ENCODE measurements around the gene ALDH4A1.

The ALDH4A1 gene

DNA sequence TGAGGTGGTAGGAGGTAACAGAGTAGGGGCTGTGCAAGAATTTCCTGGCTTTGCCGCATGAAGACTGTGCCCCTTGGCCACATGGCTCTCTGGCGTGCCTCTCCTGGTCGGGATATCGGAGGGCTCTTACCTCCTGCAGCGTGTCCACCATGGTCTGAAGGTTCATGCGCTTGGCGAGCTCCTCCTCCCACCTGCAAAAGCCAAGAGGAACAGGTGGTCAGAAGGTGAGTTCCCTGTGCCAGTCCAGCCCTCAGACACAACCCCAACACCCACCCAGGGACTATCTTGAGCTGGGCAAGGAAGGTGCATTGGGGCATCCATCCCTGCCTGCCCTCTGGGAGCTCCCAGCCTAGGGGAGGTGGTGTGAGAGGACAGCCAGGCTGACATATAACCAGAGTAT, 18.6 kb upstream of the ALDH4A1 start:
- DNase-seq: no peak

DNA sequence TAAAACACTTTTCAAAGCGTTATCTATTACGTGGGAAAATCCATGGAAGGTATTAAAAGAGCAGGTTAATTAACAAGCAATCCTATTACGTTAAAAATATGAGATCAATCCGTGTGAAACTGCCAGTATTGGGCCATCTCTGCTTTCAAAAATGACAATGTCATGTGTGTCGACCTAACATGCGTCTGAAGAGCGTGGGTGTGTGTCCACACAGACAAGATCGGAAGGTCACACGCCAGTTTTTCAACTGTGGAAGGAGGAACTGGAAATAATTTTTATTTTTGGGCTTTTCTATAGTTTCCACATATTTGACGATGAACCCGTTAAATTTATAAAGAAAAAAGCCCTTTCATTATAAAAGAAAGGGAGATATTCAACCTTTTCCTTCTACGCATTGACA, 17.6 kb upstream of the ALDH4A1 start:
- DNase-seq: no peak

DNA sequence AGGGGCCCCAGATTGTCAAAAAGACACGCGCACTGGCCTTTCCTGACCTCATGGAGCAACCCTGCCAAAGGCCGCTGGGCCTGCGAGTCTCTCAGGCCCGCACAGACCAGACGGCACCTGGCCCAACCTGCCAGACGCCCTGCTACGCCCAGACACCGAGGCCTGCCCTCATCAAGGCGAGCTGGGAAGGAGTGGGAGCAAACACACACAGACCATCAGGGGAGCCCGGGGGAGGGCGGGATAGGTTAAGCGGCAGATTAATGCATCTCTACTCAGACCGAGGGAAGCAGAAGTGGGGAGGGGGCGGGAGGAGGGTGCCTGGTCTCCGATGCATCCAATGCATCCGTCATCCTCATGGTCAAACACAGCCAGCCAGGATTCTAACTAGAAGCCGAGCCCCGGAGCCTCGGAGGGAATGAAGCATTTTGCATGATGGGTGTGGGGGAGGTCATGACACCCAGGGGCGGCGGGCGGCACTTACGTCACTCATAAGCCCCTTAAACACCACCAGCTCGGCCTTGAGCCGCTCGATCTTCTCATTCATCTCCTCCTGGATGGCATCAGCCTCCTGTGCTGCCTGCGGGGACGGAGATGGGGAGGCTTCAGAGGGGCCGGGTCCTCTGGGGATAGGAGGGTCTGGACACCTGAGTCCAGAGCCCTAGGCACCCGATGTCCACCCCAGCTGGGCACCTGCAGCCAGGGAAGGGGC, 17.0 kb upstream of the ALDH4A1 start:
- no peak for DNase-seq

DNA sequence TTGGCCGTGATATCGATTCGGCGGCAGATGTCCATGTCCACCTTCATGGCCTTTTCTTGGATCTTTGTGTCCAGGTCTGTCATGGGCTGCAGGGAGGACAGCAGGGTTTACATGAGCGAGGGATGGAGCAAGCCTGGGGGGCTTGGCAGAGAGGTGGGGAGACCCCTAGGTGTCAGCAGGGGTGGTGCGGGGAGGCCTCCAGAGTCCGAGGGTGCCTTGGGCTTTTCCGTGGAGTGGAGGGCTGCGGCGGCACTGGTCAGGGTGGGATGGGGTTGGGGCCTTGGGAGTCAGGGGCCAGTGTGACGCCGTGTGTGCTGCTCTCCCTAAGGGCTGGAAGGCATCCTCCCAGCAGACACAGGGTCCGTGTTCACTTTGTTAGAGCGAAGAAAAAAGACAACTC, 16.1 kb upstream of the ALDH4A1 start:
- no peak for DNase-seq

DNA sequence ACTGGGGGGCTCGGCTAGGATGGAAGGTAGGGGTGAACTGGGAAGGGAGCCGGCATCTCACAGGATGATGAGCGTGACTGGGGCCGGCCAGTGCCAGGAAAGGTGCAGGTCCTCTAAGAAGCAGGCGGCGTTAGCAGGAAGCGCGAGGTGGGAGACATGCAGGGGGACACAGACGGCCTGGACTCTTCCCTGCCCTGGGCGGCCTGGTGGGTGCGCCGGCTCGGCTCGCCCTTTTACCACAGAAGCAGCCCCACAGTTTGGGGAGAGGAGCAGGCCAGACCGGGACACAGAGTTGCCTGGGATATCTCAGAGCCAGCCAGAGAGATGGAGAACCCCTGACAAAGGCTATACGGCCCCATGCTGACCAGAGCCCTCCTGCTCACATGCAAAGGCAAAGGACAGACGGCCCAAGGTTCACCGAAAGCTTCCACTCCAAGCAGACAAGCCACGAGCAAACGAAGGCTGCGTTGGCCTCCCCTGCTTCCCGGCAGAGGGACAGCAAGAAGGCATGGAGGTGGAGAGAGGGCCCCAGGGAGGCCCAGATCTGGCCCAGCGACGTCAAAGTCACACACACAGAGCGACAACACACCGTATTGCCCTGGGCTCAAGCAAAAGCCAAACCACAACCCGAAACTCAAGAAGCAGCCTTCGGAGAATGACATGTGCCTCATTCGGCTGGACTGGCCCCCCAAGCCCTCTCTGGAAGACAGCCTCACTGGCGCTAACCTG, 14.9 kb upstream of the ALDH4A1 start:
- no peak for DNase-seq

DNA sequence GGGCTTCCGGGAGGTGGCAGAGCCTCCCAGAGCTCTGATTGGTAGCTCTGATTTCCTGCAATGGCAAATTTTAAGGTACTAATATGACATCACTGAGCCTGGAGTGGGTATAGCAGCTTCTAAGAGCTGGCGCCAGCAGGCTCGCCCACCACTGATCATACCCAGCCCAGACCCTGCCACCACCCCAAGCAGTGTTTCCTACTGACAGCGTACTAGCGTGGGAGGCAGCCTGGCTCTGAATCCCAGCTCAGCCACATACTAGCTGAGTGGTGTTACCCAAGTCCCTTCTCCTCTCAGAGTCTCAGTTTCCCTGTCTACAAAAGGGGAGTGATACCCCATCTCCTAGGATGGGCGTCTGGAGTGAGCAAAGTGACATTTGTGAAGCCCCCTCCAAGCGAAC, 13.0 kb upstream of the ALDH4A1 start:
- DNase-seq: no peak

DNA sequence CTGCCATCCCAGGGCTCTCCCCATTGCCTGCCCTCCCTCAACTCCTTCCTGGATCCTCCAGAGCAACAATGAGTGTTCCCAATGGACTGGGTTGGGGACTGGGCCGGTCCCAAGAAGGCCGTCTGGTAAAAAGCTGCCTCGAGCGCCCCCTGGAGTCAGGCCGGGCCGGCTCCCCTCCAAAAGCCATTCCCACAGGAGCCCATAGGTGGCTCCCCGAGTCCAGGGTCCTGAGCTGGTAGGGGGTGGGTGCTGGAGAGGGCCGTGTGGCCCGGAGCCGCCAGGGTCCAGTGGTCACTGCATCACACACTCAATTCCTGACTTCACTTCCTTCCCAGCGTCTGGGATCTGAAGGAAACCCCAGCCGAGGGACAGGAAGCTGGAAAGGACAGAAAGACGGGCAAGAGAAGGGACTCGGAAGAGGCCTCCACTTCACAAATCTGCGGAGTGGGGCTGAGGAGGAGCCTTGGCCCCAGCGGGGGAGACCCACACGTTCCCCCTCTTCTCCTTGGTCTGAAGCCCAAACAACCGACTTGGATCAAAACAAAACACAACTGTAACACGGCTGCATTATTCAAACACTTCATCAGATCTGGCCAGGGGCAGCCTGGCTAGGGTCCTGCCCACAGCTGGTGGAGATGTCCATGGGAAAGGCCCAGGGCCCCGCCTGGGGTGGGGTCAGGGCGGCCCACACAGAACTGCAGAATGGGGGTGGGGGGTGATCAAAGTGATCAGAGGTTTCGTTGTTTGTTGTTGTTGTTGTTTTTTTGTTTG, 10.9 kb upstream of the ALDH4A1 start:
- no peak for DNase-seq

DNA sequence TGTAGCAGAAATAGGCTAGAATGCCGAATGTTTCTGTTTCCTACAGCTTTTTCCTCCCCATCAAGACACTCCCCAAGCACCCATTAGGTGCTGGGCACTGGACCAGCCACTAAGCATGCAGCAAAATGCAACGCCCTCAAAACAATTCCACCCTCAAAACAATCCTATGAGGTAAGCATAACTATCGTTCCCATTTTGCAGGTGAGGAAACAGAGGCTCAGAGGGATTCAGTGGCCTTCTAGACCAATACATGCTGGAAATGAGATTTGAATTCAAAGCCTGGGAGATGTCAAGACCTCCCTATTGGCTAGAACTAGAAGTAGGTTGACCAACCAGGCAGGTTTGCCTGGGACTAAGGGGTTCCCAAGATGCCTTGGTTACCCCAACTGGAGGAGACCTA, 10.2 kb upstream of the ALDH4A1 start:
- DNase-seq: no peak

DNA sequence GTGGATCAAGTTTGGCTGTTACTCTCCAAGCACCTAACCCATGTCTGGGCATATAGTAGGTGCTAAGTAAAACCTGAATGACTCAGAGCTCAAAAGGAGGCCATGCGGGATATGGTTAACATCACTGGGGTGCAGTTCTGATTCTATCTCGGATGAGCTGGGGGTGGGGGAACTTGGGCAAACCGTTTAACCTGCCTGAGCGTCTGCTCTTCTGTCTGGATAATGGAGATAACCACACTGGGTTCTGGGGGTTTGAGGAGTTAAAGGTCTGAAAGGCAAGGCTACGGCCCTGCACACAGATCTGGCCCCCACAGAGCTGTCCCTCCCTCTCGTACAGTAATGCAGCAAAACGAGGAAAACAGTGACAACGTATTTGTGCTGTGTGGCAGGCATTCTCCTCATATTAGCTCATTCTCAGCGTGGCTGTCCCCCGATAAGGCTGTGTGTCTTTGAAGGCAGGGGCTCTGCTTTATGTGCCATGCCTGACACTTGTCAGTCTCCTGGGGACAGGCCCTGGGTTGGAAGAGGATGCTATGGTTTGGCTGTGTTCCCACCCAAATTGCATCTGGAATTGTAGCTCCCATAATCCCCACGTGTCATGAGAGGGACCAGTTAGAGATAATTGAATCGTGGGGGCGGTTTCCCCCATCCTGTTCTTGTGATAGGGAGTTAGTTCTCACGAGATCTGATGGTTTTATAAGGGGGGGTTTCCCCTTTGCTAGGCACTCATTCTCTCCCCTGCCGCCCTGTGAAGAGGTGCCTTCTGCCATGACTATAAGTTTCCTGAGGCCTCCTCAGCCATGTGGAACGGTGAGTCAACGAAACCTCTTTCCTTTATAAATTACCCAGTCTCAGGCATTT, 6.8 kb upstream of the ALDH4A1 start:
- DNase-seq: no peak

DNA sequence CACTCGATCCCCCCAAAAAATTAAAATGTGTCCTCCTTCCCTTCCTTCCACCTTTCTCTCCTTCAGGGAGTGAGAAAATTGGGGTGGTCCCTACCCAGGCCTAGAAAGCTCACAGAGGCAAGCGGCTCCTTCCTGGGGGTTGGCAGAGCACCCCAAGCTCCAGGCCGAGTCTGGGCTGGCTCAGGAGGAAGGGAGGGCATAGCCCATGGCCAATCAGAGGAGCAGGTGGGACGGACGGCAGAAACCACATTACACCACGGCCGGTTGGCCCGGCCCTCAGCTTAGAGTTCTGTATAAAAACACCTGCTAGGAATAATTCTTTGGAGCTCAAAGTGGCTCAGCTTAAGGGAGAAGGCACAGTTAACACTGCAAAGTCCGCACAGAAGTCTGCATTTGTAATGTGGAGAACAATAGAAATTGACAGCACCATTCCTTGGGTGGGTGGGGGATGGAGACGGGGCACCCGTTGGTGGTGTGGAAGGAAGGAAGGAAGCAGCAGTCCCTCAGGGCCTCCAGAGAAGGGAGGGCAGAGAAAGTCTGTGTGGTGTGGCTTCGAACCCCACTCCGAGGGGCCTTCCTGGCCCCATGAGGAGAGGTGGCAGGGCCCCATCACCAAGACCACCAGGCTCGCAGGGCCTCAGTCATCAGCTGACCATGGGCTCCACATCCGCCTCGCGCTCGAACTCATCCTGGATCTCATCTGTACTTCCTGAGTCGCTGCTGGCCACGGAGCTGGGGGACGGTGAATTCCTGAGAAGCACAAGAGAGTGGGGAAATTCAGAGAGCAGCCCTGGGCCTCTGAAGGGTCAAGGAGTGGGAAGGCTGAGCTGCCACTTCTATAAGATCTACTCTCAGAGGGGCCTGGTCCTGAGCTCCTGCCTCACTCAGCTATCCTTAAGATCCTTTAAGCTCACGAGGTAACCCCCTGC, 5.8 kb upstream of the ALDH4A1 start:
- DNase-seq: no peak

DNA sequence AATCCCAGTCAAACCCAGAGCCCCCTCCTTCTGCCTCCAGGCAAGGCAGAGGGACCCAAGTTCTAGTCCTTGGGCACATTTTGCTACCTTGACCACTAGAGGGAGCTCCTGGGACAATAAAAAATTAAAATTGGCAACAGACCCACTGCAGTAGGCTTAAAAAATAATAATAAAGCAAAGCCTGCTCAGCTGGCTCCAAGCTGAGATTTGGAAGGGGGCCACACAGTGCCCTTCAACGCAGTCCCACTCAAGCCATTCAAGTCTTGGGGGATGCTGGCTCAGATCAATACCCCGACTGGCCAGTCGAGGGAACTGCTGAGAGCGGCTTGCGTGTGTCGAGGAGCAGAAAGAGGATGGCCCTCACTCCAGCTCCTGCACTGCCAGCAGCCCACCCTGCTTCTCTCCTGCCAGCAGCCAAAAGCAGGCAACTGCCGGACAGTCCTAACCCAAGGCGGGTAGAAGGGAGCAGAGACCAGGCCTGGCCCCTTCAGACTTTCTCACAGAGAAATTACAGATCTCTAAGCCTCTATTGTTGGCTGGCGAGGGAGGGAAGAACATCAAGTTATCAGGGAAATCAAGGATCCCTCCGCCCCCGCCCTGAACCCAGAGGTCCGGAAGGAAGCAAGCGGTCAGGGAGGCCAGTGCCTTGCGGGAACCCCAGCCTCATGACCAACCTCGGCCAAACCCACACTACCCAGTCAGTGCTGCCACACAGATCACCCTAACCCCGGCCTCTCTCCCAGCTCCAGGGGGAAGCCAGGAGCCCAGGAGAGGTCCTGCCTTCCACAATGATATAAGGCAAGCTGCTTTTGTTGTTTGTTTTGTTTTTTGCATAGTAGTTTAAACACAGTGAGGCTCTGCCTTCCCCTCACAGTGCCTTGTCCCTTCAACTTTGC, 4.9 kb upstream of the ALDH4A1 start:
- peak; percentile 49 for DNase-seq

DNA sequence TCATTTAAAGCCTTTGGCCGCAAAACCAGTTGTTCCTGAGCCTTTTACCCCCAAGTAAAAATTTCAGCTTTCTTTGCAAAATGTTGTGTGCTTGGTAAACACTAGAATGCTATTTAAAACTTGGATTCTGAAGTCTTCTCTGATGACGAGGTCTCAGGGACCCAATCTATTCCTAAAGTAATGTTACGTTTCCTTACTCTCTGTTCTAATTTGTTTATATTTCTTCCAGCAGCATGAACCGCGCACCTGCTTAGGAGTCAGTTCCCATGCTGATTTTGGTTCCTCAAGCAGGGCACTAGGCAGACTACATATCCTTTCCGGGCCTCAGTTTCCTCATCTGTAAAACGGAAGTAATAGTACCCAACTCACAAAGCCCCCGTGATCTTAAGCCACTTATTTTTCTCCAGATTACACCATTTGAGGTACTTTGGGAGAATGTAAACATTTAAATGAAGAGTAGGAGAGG, 969 bp upstream of the ALDH4A1 start:
- DNase-seq: no peak

DNA sequence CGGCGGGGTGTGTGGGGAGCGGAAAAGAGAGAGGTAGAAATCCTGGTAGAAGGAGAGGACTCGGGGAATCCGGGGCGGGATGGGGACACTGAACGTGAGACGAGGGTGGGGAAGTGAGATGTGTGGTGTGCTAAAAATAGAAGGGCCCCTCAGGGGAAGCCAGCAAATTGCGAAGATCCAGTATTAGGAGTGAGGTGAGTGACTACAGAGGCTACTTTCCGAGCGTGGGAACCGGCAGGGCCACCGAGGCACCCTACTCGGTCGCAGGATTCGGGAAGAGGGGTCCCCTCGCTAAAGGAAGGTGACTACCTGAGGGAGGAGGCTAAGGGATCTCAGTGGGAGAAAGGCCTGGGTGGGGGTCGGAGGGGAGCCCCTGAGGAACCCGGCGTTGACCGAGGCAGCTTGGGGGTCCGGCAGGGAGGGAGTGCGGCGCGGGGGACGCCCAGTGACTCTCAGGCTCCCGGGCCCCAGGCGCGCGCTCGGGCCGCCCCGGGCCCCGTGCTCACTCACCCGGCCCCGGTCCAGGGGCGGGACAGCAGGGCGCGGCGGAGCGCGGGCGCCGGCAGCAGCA, 318 bp downstream of the ALDH4A1 start:
- no peak for DNase-seq

DNA sequence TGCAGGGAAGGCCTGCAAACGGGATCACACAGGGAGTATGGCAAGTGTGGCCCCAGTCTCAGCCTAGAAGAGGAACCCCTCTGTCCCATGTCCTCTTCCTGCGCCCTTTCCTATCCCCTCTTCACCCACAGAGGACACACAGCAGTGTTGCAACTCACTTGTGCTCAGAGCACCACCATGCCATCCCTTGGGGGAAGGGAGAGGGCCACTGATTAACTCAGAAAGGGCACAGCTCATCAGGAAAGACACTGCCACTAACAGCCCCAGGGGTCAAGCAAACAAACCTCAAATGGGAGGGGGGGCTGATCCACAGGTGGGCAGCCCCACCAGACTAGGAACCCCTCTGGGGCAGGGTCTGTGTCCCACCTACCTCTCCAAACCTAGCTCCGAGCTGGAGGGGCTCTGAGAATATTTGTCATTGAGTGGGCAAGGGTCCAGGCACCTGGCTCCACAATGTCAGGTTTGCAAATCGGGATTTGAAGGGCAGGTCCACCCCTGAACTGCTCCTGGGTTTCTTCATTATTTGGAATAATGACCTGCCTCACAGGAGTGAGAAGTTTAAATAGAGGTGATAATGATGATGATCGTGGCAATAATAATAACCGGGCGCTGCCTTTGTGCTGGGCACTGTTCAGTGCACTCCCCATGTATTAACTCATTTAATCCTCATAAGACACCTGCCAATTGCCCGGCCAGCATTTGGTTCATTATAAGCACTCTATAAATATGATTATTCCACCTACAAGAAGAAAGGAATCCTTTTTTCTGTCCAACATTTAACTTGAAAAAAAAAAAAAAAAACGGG, 1.0 kb downstream of the ALDH4A1 start:
- DNase-seq: no peak

DNA sequence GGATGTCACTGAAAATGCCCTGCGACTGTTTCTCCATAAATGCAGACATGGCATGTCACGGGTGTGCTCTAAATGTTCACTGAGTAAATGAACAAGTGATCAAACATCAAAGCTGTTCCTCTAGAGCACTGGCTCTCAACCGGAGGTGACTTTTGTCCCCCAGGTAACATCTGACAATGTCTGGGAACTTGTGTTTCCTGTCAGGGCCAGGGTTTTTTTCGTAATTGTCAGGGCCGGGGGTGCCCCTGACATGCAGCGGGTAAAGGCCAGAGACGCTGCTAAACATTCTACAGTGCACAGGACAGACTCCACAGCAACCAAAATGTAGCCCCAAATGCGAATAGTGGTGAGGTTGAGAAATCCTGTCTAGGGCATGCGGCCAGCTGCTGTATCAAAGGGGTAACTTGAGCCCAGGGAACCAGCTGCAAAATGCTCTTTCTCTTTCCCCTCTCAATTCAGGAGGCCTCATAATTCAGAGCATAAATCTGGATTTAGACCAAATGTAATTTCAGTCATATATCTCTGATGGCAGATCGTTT, 2.0 kb downstream of the ALDH4A1 start:
- DNase-seq: peak; percentile 15

DNA sequence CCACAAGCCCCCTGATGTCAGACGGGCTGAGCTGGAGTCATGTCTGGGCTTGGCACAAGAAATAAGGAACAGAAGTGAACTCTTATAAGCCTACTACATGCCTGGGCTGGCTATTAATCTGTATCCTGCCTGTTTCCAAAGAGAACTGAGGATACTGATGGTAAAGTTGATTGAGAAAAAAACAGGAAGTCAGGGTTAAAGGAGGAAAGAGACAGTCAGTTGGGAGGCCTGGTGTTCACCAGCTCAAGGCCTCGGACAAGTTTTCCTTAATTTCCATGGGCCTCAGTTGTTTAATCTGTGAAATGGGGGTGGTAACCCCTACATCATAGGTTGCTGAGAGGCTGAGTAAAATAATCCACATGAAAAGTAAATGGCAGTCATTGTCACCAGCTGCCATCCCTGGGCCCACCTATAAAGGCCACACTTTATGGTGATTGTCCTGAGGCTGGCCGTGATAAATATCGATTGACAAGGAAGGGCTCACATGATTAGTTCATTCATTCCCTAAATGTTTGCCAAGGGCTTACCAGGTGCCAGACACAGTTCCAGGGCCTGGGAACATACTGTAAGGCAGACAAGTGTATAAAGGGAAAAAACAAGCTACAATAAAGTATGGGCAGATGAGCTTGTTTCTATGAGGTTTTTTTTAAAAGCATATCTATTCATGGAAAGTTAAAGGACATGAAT, 2.8 kb downstream of the ALDH4A1 start:
- no peak for DNase-seq

DNA sequence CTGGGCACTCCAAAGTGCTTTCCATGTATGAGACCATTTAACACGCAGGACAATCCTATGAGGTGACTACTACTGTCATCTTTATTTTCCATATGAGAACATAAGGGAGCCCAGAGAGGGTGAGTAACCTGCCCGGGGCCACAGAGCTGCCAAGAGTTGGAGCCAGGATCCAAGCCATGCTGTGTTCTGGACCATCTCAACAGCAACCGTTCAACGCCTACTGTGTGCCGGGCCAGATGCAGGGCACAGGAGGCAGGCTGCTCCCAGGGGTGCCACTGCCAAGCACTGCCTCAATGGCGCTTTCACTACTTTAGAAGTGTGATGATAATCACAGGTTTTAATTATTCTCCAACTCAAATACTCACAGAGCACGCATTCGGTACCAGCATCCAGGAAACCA, 3.8 kb downstream of the ALDH4A1 start:
- DNase-seq: no peak

DNA sequence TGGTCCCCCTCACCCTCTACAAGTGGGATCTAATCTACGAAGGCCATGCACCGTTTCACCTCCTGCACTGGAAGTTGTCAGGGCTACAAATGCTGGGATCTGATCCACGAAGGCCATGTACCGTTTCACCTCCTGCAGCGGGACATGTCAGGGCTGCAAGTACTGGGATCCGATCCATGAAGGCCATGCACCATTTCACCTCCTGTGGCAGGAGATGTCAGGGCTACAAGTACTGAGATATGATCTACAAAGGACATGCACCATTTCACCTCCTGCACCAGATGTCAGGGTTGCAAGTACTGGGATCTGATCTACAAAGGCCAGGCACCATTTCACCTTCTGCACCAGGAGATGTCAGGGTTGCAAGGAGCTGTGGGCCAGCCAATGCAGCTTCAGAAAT, 7.0 kb downstream of the ALDH4A1 start:
- DNase-seq: peak; percentile 96

Data from DMS79 (cell line).